K562 (cell line): ENCODE data around the gene SOCS3. TPM values are rescaled to one million over a fixed set of nuclear protein-coding genes. Genes with fewer than 3 reads are reported as not detected.

ENCODE experiments used
- ATAC-seq: fragments of 200-7000 bp; cut with Tn5 transposase; 3 replicates; pipeline ENCODE4 v1.9.1; 2020; ENCODE audit warnings: moderate library complexity
- BruUV-seq: library from RNA; stranded (reverse); fragments of 400-500 nt; replicated peaks from 2 replicates; lab custom pipeline; 2021; lab: Mats Ljungman, UMichigan
- CTCF ChIA-PET: fragments of 300-600 bp; formaldehyde crosslinking; extraction: SDS; loops from one replicate; lab custom pipeline; 2021; ENCODE audit warnings: low intra/inter-chr PET ratio; lab: Yijun Ruan, JAX
- POLR2A ChIA-PET: fragments of 300-600, 350-650 bp; sonication (Branson Sonifier 250); formaldehyde crosslinking; extraction: SDS; loops from one replicate; lab custom pipeline; 2021; ENCODE audit warnings: antibody characterized with exemption, inconsistent platforms; lab: Yijun Ruan, JAX
- DNase-seq, 4 experiments: peaks; one replicate each; pipeline versions ENCODE4 v3.0.0 to v3.0.0-alpha.2; 2011 to 2018; ENCODE audit warnings: low spot score in 3 of 4, mixed read lengths in 3 of 4; ENCODE audit errors: extremely low read depth in 1 of 4
- FAIRE-seq: peaks from 2 replicates; lab custom pipeline; 2011; peaks lifted over from hg19 to GRCh38; lab: Jason Lieb, UNC
- H2AFZ ChIP-seq: 2 replicates; pipeline ENCODE4 v1.6.0; 2011; ENCODE audit warnings: low read depth, low read length, control low read depth, inconsistent platforms
- H3K27ac ChIP-seq: fragments of 200-600 bp; 3 replicates; pipeline ENCODE4 v1.8.0; 2011; ENCODE audit warnings: low read depth, mild to moderate bottlenecking, control low read depth, inconsistent platforms, low read length, moderate library complexity, mixed read lengths; ENCODE audit errors: extremely low read depth
- H3K27me3 ChIP-seq, 2 experiments: fragments of 300-600 bp in 1 of 2; 2 replicates in 1 of 2; 3 replicates in 1 of 2; pipeline versions ENCODE4 v1.6.0 to v1.8.0; 2011; ENCODE audit warnings: inconsistent platforms in 2 of 2, low read length in 2 of 2, mild to moderate bottlenecking in 1 of 2, mixed read lengths in 1 of 2, moderate library complexity in 1 of 2; ENCODE audit not compliant: control insufficient read depth in 2 of 2, insufficient read depth in 2 of 2
- H3K36me3 ChIP-seq: fragments of 300-600 bp; 3 replicates; pipeline ENCODE4 v1.8.0; 2011; ENCODE audit warnings: mild to moderate bottlenecking, low read length, inconsistent platforms; ENCODE audit not compliant: control insufficient read depth, insufficient read depth
- H3K4me1 ChIP-seq, 2 experiments: fragments of 200-600 bp in 1 of 2; replicated peaks in 1 of 2; 2 replicates in 1 of 2; 3 replicates in 1 of 2; pipeline versions ENCODE4 v1.5.1 to v1.8.0; 2011; ENCODE audit warnings: inconsistent platforms in 2 of 2, low read length in 2 of 2, mild to moderate bottlenecking in 1 of 2, mixed read lengths in 1 of 2, moderate library complexity in 1 of 2; ENCODE audit not compliant: control insufficient read depth in 2 of 2, insufficient read depth in 2 of 2
- H3K4me2 ChIP-seq: 2 replicates; pipeline ENCODE4 v1.6.1; 2011; ENCODE audit warnings: low read length, control low read depth, inconsistent platforms, mixed read lengths; ENCODE audit not compliant: insufficient read depth
- H3K4me3 ChIP-seq: fragments of 200-600 bp; sonication (generic), shearing (Covaris generic); 2 replicates; pipeline ENCODE4 v1.5.1; 2016; ENCODE audit warnings: control low read depth, inconsistent platforms
- H3K79me2 ChIP-seq: fragments of 200-600 bp; 3 replicates; pipeline ENCODE4 v1.8.0; 2011; ENCODE audit warnings: low read length, inconsistent platforms; ENCODE audit not compliant: control insufficient read depth, insufficient read depth
- H3K9ac ChIP-seq, 2 experiments: 2 replicates each; pipeline versions ENCODE4 v1.6.0 to v1.6.1; 2011; ENCODE audit warnings: low read depth in 2 of 2, low read length in 2 of 2, control low read depth in 1 of 2, inconsistent platforms in 1 of 2, mild to moderate bottlenecking in 1 of 2, mixed read lengths in 1 of 2; ENCODE audit not compliant: insufficient read depth in 1 of 2
- H3K9me1 ChIP-seq: one replicate; pipeline ENCODE4 v1.6.0; 2011; ENCODE audit warnings: inconsistent platforms, mild to moderate bottlenecking, low read length, moderate library complexity; ENCODE audit not compliant: control insufficient read depth, insufficient read depth
- H3K9me3 ChIP-seq: replicated peaks from 2 replicates; pipeline ENCODE4 v1.5.1; 2011; ENCODE audit warnings: low read depth, low read length, inconsistent platforms; ENCODE audit not compliant: control insufficient read depth, insufficient read depth
- H4K20me1 ChIP-seq: replicated peaks from 2 replicates; pipeline ENCODE4 v1.6.1; 2011; ENCODE audit warnings: low read length, inconsistent platforms, mixed read lengths; ENCODE audit not compliant: control insufficient read depth, insufficient read depth
- DEAF1 ChIP-seq: fragments of 450-650 bp; formaldehyde crosslinking; IDR thresholded peaks from 2 replicates; pipeline ENCODE4 v1.4.0; 2020; ENCODE audit warnings: mild to moderate bottlenecking, moderate library complexity
- FOXA1 ChIP-seq: fragments of 450-650 bp; IDR thresholded peaks from 2 replicates; pipeline ENCODE4 v1.6.1; 2016; ENCODE audit warnings: mild to moderate bottlenecking, borderline replicate concordance
- RFX7 ChIP-seq: fragments of 250-450 bp; sonication (Bioruptor Pico); IDR thresholded peaks from 2 replicates; pipeline ENCODE4 v1.5.1; 2021; ENCODE audit warnings: mild to moderate bottlenecking
- ZHX1 ChIP-seq: fragments of 150-350 bp; conservative IDR thresholded peaks from 2 replicates; pipeline ENCODE4 v1.6.1; 2014; ENCODE audit warnings: low read length
- ZNF175 ChIP-seq: fragments of 200-800 bp; sonication (Bioruptor generic); IDR thresholded peaks from 2 replicates; pipeline ENCODE4 v1.6.1; 2016; ENCODE audit warnings: low read depth, mild to moderate bottlenecking, missing genetic modification characterization, missing compliant biosample characterization
- ZNF354B ChIP-seq: fragments of 250-450 bp; sonication (Bioruptor Pico); IDR thresholded peaks from 2 replicates; pipeline ENCODE4 v1.4.0; 2020
- WGBS: fragments of 100-300 bp; shearing (Covaris generic); methylation state at CpG from one replicate; pipeline ENCODE4 v1.1.6; 2016; ENCODE audit warnings: low coverage, mixed read lengths; ENCODE audit not compliant: insufficient coverage; ENCODE audit errors: missing lambda C conversion rate; 5-methylcytosine and 5-hydroxymethylcytosine counted together
- in situ Hi-C: fragments of 300-500 bp; cut with MboI; formaldehyde crosslinking; loops from 4 replicates; pipeline ENCODE4 v1.15.0; 2018; ENCODE audit warnings: inconsistent platforms, mixed read lengths
- intact Hi-C: fragments of 100-400 bp; cut with micrococcal nuclease; formaldehyde crosslinking; loops from 2 replicates; pipeline ENCODE4 v1.14.2; 2022
- polyA plus RNA-seq, 8 experiments: library from polyadenylated mRNA; depleted of rRNA in 4 of 8; stranded (reverse) in 5 of 8; unstranded in 3 of 8; fragments of >200 nt; fragmentation: Nextera tagmentation in 2 of 8; fragmentation: Illumina TruSeq in 1 of 8; extraction: Ambion mirVana in 2 of 8; extraction: Trizol in 1 of 8; gene quantifications; 2 replicates each; pipeline versions ENCODE4 v1.2.1 to v1.2.3, GENCODE V29; 2011 to 2014; ENCODE audit warnings: inconsistent platforms in 1 of 8, missing spikeins in 1 of 8
- total RNA-seq, 7 experiments: library from RNA; depleted of rRNA in 6 of 7; stranded (reverse); fragments of >200 nt in 6 of 7; fragmentation: Illumina TruSeq in 2 of 7; extraction: Trizol in 2 of 7; gene quantifications; 2 replicates each; pipeline versions ENCODE4 v1.2.1 to v1.2.3, GENCODE V29; 2011 to 2021; ENCODE audit warnings: low replicate concordance in 1 of 7

The SOCS3 gene
- total and polyA plus RNA-seq, 9 of the 15 experiments (the other 6 are each of a cell fraction or from before 2014, with no cell fraction given), result 0.56 to 38.9 (median 13.7) TPM

- H3K36me3 ChIP-seq, result peaks cover 59% of the 10 kb centered on the region; the same call in 2 of the 3 replicates
- intact Hi-C loops, result no loop called here
- H4K20me1 ChIP-seq, result peaks cover 10% of the 10 kb centered on the region
- in situ Hi-C loops, result no loop called here
- no peaks in the 10 kb centered on the region for H3K9me3 ChIP-seq
- no TSS peak for BruUV-seq
- no peak for ATAC-seq
- no peak overlapping the region for H2AFZ ChIP-seq
- POLR2A ChIA-PET, result interaction anchor here (0.7 kb wide), 1 partner anchor 9 kb away, joined by 3 read pairs; no protein-coding TSS in a partner anchor
- no peak for FAIRE-seq
- DNase-seq, result no peak
- H3K4me1 ChIP-seq, result peaks cover 0 to 4% of the 10 kb centered on the region in 2 experiments; a peak in 2 of 5 replicates
- TF ChIP-seq ZNF175 (CRISPR knock-in tag) (no peak), ZHX1 (no peak), DEAF1 (no peak), RFX7 (CRISPR knock-in tag) (no peak), ZNF354B (CRISPR knock-in tag) (no peak), FOXA1 (no peak)
- TF ChIP-seq, all 486 proteins: peak for 0
- no peak overlapping the region for H3K9ac ChIP-seq
- 75% methylated on average over 4 of the region's 4 CpGs for WGBS
- CTCF ChIA-PET, result no interaction called here
- H3K4me2 ChIP-seq, result no peak overlapping the region
- H3K27ac ChIP-seq, result no peak overlapping the region
- H3K27me3 ChIP-seq, result no peaks in the 10 kb centered on the region
- H3K9me1 ChIP-seq, result no peaks in the 10 kb centered on the region
- H3K4me3 ChIP-seq, result no peak overlapping the region
- H3K79me2 ChIP-seq, result peaks cover 59% of the 10 kb centered on the region
Measured at GRCh38 chr17:78391843-78392242, 32.0 kb upstream of the SOCS3 start.
